GM21390 (cell line): Measurements from ENCODE around the gene VDAC1.
"Not testable (repeated sequence)": the region's sequence is repeated elsewhere in the genome, so short reads cannot be mapped to it uniquely, and the experiment has no call there.

Experiments used
- ATAC-seq: cut with Tn5 transposase; IDR thresholded peaks from one replicate; pipeline ENCODE4 v1.9.1; 2021; ENCODE audit not compliant: unreplicated experiment

Gene VDAC1

GRCh38 chr5:133944263-133945185, 60.3 kb downstream of the VDAC1 start:
- ATAC-seq: peak; percentile 64

GRCh38 chr5:133943475-133943817, 61.3 kb downstream of the VDAC1 start:
- no peak for ATAC-seq

GRCh38 chr5:133942614-133943474, 61.9 kb downstream of the VDAC1 start:
- ATAC-seq: no peak

- ATAC-seq: no peak
Measured at GRCh38 chr5:133941456-133942196, 63.1 kb downstream of the VDAC1 start.

GRCh38 chr5:133939668-133940067, 65.1 kb downstream of the VDAC1 start:
- ATAC-seq: no peak

- ATAC-seq: peak; percentile 62
Measured at GRCh38 chr5:133938929-133939328, 65.8 kb downstream of the VDAC1 start.

- no peak for ATAC-seq
Measured at GRCh38 chr5:133938039-133938821, 66.5 kb downstream of the VDAC1 start.

- ATAC-seq: not testable (repeated sequence)
Measured at GRCh38 chr5:133937628-133938027, 67.1 kb downstream of the VDAC1 start.

GRCh38 chr5:133936651-133937015, 68.1 kb downstream of the VDAC1 start:
- no peak for ATAC-seq

GRCh38 chr5:133935991-133936650, 68.7 kb downstream of the VDAC1 start:
- not testable (repeated sequence) for ATAC-seq

- no peak for ATAC-seq
Measured at GRCh38 chr5:133935667-133935940, 69.2 kb downstream of the VDAC1 start.

- ATAC-seq: no peak
Measured at GRCh38 chr5:133934822-133935666, 69.7 kb downstream of the VDAC1 start.

GRCh38 chr5:133934311-133934710, 70.5 kb downstream of the VDAC1 start:
- ATAC-seq: no peak

- no peak for ATAC-seq
Measured at GRCh38 chr5:133933670-133934295, 71.0 kb downstream of the VDAC1 start.

GRCh38 chr5:133933169-133933509, 71.6 kb downstream of the VDAC1 start:
- ATAC-seq: no peak

GRCh38 chr5:133932441-133933168, 72.2 kb downstream of the VDAC1 start:
- no peak for ATAC-seq

GRCh38 chr5:133931546-133931945, 73.2 kb downstream of the VDAC1 start:
- no peak for ATAC-seq

GRCh38 chr5:133930813-133931090, 74.0 kb downstream of the VDAC1 start:
- ATAC-seq: no peak
